Measurements from ENCODE around the gene EXOC4.
A peak's percentile ranks its signal among the peaks of the same experiment; 100 is the strongest.
"Not testable (repeated sequence)": the region's sequence is repeated elsewhere in the genome, so short reads cannot be mapped to it uniquely, and the experiment has no call there.

The EXOC4 gene

GRCh38 chr7:133978502-133979295 is 725.8 kb downstream of the EXOC4 start:
- no peak for TF ChIP-seq CTCF (IDR thresholded peaks at IDR 0.05; ENCODE audit: low read length, missing control alignments)
- H3K4me3 ChIP-seq (replicated peaks; ENCODE audit: low read depth, low read length), result no peak overlapping the region
- no peak for DNase-seq (ENCODE audit: low read depth)

- H3K4me3 ChIP-seq (replicated peaks; ENCODE audit: low read depth, low read length), result no peak overlapping the region
- DNase-seq (ENCODE audit: low read depth), result no peak
- no peak for TF ChIP-seq CTCF (IDR thresholded peaks at IDR 0.05; ENCODE audit: low read length, missing control alignments)
These were observed 727.9 kb downstream of the EXOC4 start for GRCh38 chr7:133980804-133981203.

- DNase-seq (ENCODE audit: low read depth), result peak; percentile 10
- no peak overlapping the region for H3K4me3 ChIP-seq (replicated peaks; ENCODE audit: low read depth, low read length)
- TF ChIP-seq CTCF (IDR thresholded peaks at IDR 0.05; ENCODE audit: low read length, missing control alignments), result no peak
These were observed 731.0 kb downstream of the EXOC4 start for GRCh38 chr7:133983685-133984419.

GRCh38 chr7:133985300-133985699 is 732.4 kb downstream of the EXOC4 start:
- no peak for DNase-seq (ENCODE audit: low read depth)
- no peak overlapping the region for H3K4me3 ChIP-seq (replicated peaks; ENCODE audit: low read depth, low read length)
- TF ChIP-seq CTCF (IDR thresholded peaks at IDR 0.05; ENCODE audit: low read length, missing control alignments), result no peak

GRCh38 chr7:133987582-133987981 is 734.7 kb downstream of the EXOC4 start:
- no peak for TF ChIP-seq CTCF (IDR thresholded peaks at IDR 0.05; ENCODE audit: low read length, missing control alignments)
- no peak overlapping the region for H3K4me3 ChIP-seq (replicated peaks; ENCODE audit: low read depth, low read length)
- no peak for DNase-seq (ENCODE audit: low read depth)

GRCh38 chr7:133993547-133993946 is 740.7 kb downstream of the EXOC4 start:
- no peak for TF ChIP-seq CTCF (IDR thresholded peaks at IDR 0.05; ENCODE audit: low read length, missing control alignments)
- DNase-seq (ENCODE audit: low read depth), result no peak
- H3K4me3 ChIP-seq (replicated peaks; ENCODE audit: low read depth, low read length), result no peak overlapping the region

- not testable (repeated sequence) for DNase-seq (ENCODE audit: low read depth)
These were observed 741.2 kb downstream of the EXOC4 start for GRCh38 chr7:133994100-133994499.

More at GRCh38 chr7:133994100-133994499, 741.2 kb downstream of the EXOC4 start:
- not testable (repeated sequence) for H3K4me3 ChIP-seq (replicated peaks; ENCODE audit: low read depth, low read length)
